D721Med (cell line): ENCODE measurements around the gene HBA2.
A peak's percentile ranks its signal among the peaks of the same experiment; 100 is the strongest.

Experiments
- DNase-seq: peaks from one replicate; pipeline ENCODE4 v3.0.0; 2011; ENCODE audit warnings: low spot score; ENCODE audit not compliant: insufficient read length
- FAIRE-seq: peaks from 2 replicates; lab custom pipeline; 2011; peaks lifted over from hg19 to GRCh38; lab: Jason Lieb, UNC
- CTCF ChIP-seq: IDR thresholded peaks from 2 replicates; pipeline ENCODE4 v1.5.1; 2012; ENCODE audit warnings: mild to moderate bottlenecking, control low read depth; ENCODE audit not compliant: insufficient read depth; ENCODE audit errors: missing control alignments

Gene HBA2

GRCh38 chr16:180101-180675, 7.5 kb downstream of the HBA2 start, which contains the start of gene HBQ1:
Gene HBQ1, plus strand, starts transcription at chr16:180459. Its CDS starts 28 bp downstream, at chr16:180487.
- peak; percentile 54 for TF ChIP-seq CTCF
- DNase-seq = peak; percentile 91
- no peak for FAIRE-seq

- peak; percentile 94 for DNase-seq
- TF ChIP-seq CTCF = no peak
- FAIRE-seq = no peak
Observed at GRCh38 chr16:180681-181564, 8.2 kb downstream of the HBA2 start.

DNA sequence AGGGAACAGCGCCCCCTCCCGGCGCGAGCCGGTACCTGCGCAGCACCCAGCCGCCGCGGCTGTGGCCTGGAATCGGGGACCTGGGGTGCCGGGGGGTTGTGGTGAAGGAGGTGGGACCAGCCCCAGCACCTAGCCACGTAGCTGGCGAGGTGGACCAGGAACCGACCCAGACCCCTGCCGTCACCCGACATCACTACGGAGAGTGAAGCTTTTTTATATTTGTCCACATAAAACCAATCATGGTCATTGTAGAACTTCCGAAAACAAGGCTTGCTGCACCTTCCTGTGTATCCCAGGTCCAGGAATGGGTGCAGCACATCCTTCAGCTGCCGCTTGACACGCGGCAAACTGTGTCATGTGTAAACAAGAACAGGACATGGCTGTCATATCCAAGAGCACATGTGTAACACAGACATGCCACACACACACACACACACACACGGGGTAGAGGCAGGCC, 8.9 kb downstream of the HBA2 start:
- no peak for DNase-seq
- no peak for FAIRE-seq
- peak; percentile 82 for TF ChIP-seq CTCF

- DNase-seq (no peak), FAIRE-seq (no peak)
- TF ChIP-seq CTCF = no peak
Observed at GRCh38 chr16:183005-183404, 10.3 kb downstream of the HBA2 start.

- TF ChIP-seq CTCF = no peak
- DNase-seq = no peak
- FAIRE-seq = no peak
Observed at GRCh38 chr16:185213-185612, 12.5 kb downstream of the HBA2 start.

DNA sequence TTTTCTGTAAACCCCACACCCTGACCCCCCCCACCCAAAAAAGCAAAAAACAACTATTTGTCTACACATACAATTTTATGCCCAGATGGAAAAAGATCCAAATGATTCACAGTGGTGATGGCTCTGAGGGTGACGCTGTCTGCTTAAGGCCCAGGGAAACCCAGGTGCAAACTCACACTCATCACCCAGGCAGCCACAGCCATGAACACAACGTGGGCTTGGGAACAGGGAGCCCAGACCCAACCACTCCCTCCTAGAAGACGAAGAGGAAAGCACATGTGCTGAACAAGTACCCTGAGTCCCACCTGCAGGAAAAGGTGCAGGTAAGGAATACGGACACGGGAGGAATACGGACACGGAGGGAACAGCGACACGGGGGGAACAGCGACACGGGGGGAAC, 13.0 kb downstream of the HBA2 start:
- DNase-seq (no peak), FAIRE-seq (no peak)
- TF ChIP-seq CTCF = no peak
